ENCODE results near the gene ABCA3.

DNA sequence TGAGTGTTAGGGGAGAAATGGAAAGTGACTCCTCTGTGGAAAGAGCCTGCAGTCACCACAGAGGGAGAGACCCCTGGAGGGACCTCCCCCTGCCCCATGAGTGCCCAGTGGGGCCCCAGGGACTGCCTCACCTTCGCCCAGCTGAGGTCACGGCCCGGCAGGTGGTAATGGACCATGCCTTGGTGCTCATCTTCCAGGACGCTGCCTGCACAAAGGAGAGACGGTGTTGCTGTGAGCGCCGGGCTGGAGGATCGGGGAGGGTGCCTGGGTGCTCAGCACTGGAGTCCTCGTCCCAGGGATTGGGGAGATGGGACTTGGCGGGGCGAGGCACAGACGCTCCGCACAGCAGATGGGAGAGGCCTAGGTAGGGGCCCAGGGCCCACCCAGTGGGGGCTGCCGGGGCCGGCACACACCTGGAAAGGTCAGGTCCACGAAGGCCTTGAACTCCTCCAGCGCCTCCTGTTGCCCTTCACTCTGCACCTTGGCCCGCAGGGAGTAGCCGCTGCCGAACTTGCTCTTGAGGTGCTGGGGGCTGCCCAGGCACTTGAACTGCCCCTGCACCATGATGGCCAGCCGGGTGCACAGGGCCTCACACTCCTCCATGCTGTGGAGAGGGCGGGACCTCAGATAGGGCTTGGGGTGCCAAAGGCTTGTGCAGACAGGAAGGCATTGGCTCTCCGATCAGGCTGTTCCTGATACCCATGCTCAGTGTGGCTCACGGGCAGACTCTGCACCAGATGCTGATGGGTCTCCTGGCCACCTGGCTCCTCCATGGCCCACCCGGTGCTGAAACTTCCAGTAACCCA lies 62.9 kb downstream of the ABCA3 start:
- TF ChIP-seq, protein P1, sequence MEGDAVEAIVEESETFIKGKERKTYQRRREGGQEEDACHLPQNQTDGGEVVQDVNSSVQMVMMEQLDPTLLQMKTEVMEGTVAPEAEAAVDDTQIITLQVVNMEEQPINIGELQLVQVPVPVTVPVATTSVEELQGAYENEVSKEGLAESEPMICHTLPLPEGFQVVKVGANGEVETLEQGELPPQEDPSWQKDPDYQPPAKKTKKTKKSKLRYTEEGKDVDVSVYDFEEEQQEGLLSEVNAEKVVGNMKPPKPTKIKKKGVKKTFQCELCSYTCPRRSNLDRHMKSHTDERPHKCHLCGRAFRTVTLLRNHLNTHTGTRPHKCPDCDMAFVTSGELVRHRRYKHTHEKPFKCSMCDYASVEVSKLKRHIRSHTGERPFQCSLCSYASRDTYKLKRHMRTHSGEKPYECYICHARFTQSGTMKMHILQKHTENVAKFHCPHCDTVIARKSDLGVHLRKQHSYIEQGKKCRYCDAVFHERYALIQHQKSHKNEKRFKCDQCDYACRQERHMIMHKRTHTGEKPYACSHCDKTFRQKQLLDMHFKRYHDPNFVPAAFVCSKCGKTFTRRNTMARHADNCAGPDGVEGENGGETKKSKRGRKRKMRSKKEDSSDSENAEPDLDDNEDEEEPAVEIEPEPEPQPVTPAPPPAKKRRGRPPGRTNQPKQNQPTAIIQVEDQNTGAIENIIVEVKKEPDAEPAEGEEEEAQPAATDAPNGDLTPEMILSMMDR (IDR thresholded peaks at IDR 0.05), result no peak
- TF ChIP-seq POLR2AphosphoS5 (IDR thresholded peaks at IDR 0.05; ENCODE audit: low read depth, low read length) (no peak), TCF7L2 (IDR thresholded peaks at IDR 0.05; ENCODE audit: low read depth, low read length) (no peak)
- TF ChIP-seq, protein P2, sequence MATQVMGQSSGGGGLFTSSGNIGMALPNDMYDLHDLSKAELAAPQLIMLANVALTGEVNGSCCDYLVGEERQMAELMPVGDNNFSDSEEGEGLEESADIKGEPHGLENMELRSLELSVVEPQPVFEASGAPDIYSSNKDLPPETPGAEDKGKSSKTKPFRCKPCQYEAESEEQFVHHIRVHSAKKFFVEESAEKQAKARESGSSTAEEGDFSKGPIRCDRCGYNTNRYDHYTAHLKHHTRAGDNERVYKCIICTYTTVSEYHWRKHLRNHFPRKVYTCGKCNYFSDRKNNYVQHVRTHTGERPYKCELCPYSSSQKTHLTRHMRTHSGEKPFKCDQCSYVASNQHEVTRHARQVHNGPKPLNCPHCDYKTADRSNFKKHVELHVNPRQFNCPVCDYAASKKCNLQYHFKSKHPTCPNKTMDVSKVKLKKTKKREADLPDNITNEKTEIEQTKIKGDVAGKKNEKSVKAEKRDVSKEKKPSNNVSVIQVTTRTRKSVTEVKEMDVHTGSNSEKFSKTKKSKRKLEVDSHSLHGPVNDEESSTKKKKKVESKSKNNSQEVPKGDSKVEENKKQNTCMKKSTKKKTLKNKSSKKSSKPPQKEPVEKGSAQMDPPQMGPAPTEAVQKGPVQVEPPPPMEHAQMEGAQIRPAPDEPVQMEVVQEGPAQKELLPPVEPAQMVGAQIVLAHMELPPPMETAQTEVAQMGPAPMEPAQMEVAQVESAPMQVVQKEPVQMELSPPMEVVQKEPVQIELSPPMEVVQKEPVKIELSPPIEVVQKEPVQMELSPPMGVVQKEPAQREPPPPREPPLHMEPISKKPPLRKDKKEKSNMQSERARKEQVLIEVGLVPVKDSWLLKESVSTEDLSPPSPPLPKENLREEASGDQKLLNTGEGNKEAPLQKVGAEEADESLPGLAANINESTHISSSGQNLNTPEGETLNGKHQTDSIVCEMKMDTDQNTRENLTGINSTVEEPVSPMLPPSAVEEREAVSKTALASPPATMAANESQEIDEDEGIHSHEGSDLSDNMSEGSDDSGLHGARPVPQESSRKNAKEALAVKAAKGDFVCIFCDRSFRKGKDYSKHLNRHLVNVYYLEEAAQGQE (IDR thresholded peaks at IDR 0.05; ENCODE audit: insufficient read depth in 1 of 2, low read depth in 2 of 2, low read length in 1 of 2), result no peak
